Ishikawa (cell line): Measurements from ENCODE around the gene NRM.
A peak's percentile ranks its signal among the peaks of the same experiment; 100 is the strongest.

ENCODE experiments used
- CEBPB ChIP-seq: IDR thresholded peaks from 2 replicates; pipeline ENCODE4 v1.6.1; 2012
- CREB1 ChIP-seq: IDR thresholded peaks from 2 replicates; pipeline ENCODE4 v1.6.1; 2012; ENCODE audit warnings: low read depth
- NFIC ChIP-seq: IDR thresholded peaks from 2 replicates; pipeline ENCODE4 v1.6.1; 2012
- REST ChIP-seq: IDR thresholded peaks from 2 replicates; pipeline ENCODE4 v1.6.1; 2012; ENCODE audit warnings: low read depth, mild to moderate bottlenecking
- TAF1 ChIP-seq: IDR thresholded peaks from 2 replicates; pipeline ENCODE4 v1.6.1; 2012; ENCODE audit warnings: low read depth, mild to moderate bottlenecking
- TCF12 ChIP-seq: IDR thresholded peaks from 2 replicates; pipeline ENCODE4 v1.6.1; 2012; ENCODE audit warnings: low read depth

DNA sequence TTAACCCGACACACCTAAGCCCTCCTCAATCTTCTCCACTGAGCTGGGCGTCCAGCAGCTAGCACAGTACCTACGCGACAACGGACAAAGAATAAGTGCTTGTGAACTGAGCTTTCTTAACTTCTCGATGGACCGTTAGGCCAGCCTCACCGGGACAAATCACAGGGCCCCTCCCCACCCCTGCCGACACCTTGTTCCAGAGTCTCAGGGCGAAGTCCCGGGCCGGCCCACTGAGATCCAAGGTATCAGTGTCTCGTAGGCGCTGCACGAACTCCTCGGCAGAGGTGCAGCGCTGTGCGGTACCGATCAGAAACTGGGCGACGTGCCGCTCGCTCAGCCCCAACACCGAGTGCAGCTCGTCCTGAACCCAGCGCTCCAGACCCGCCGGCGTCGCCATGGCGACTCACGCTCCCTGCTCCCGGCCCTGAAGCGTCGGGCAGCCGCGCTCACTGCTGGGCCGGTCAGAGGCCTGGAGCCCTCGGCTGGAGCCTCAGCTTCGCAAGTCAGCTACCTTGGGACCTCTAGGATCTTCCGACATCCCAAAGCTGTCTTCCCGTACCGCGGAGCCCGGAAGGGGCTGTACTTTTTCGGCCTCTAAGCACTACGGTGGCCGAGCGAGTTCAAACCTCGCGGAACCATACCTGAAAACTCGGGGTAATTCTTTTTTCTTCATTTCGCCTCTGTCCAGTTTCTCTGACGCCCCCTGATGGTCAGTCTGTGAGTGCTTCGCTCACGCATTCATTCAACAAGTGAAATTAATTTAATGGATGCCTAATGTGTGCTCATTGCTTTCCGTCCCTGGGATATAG is 18.1 kb downstream of the NRM start, which contains the start of gene DHX16:
- TF ChIP-seq REST (no peak), TCF12 (peak; percentile 72; the same call in 1 of the 2 replicates), CREB1 (no peak), TAF1 (peak; percentile 75), NFIC (no peak), CEBPB (no peak)
